Stimulated activated CD8-positive, alpha-beta memory T cell treated with anti-CD3 and anti-CD28 coated beads, Interleukin-4, amount 100 ng/mL, for 24 hours (primary cell): ENCODE results near the gene MRPL34.

Experiments used
- DNase-seq: peaks from one replicate; pipeline ENCODE4 v3.0.0-alpha.2; 2020; ENCODE audit warnings: low read depth

The MRPL34 gene

DNA sequence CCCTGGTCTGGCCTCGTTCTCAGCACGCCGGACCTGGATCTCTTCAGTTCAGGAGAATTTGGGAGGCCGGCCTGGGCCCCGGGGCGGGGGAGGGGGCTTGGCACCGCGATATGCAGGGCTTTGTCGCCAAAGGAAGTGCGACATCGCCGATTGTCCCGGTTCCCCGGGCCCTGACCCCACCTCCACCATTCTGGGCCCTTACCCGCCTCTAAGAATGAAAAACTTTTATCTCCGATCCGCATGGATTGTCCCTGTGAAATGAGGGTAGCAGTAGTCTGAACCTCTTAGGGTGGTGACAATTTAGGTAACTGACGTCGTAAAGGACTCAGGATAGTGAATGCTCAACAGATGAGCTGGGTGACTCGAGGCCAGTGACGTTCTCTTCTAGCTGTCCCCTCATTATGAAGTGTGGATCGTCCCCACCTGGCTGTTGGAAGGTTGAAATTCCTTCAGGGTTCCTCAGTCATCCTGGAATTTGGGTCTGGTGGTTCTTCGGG, 4.3 kb downstream of the MRPL34 start:
- DNase-seq: no peak

DNA sequence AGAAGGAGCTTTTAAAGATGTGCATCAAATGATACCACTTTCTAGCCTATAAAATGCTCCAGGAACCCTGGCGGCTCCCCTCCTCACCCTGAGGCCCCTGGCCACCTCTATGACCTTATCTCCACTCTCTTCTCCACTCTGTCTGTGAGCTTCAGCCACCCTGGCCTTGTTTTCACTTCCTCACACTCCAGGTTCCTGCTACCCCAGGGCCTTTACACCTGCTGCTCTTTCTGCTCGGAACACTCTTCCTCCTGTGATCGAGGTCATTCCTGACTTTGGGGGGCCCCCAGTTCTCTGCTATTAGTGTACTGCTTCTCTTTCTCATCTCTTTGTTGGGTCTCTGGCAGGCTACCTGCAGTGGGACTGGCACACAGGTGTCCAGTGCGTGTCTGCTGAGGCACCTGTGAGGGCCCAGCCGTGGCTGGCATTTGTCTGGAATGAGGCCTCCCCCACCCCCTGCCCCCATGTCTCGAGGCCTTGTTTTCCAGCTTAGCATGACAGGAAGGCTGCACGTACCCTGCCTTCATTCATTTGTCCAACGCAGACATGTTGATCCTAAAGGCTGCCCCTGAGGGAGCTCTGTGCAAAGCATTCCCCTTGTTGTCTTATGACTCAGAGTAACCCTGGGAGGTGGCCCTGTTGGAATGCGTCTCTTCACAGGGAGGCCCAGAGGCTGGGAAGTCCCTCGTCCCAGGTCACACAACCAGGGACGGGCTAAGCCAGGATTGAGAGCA, 6.0 kb downstream of the MRPL34 start:
- no peak for DNase-seq

DNA sequence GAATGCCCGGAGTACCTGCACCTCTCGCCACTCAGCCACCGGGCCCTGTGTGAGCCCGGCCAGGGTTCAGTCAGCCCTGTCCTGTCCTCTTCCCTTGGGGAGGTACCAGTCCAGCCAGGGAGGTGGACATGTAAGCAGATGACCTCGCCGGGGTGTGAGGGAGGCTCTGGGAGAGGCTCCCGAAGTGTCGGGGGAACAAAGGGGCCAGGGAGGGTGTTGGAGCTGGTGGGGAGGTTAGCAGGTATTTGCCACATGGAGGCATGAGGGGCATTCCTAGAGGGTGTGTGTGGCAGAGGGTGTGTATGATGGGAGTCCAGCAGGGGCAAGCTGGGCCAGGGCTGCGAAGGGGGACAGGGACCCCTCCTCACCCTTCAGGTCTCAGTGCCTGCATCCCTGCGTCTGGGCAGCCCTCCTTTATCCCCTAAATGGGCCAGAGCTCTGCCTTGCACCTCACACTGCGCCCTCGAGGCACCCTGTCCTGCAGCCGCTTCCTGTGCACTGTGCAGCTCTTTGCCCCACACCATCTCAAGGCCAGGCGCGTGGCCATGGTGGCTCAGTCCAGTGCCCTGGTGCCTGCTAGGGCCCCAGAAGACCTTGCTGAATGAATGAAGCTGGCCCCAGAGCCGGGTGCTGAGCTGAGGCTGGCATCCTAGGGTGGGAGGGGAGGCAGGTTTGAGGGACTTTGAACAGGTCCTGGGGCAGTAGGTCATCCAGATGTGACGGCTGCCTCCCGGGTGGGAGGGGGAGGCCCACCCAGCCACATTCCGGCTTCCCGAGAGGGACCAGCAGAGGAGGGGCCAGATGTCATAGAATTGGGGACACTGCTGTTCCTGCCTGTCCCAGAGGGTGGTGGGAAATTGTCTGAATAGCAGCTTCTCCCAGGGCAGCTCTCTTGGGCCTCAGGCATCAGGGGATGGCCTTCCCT, 6.8 kb downstream of the MRPL34 start:
- DNase-seq: no peak

DNA sequence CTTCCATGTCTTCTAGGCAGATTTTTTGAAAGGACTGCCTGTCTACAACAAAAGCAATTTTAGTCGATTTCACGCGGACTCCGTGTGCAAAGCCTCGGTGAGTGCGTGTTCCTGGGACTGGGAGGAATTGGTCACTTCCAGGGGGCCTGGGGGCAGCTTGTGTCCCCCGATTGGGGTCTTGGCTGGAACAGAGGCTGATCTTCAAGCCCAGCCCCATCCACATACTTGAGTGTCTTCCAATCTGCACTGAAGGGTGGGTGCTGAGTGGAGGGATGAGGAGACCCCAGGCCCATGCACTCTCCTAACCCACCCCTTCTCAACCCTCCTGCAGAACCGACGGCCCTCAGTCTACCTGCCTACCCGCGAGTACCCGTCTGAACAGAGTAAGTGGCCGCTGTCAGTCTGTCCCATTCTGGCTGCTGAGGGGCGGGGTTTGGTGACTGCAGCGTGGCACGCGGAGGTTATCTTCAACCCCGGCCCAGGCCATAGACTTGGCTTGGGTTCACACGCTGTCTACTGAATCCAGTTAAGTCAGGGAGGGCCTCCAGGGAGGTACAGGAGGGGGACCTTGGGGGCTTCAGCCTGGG, 8.4 kb downstream of the MRPL34 start:
- DNase-seq: no peak

DNA sequence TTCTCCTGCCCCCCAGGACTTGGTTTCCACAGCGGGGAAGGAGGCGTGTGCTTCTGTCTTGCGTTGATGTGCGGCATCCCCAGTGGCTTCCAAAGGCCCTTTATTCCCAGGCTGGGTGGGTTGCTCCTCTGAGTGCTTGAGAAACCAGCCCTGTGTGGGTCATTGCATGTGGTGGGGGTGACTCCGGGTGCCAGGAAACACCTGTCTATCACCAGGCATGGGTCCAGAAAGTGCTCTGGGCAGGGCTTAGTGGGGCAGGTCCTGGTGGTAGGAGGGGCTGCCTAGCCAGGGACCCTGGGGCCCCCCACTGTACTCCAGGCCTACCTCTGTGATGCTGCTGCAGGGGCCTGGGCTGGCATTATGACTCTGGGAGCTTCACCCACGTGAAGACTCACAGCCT, 13.3 kb downstream of the MRPL34 start:
- no peak for DNase-seq

DNA sequence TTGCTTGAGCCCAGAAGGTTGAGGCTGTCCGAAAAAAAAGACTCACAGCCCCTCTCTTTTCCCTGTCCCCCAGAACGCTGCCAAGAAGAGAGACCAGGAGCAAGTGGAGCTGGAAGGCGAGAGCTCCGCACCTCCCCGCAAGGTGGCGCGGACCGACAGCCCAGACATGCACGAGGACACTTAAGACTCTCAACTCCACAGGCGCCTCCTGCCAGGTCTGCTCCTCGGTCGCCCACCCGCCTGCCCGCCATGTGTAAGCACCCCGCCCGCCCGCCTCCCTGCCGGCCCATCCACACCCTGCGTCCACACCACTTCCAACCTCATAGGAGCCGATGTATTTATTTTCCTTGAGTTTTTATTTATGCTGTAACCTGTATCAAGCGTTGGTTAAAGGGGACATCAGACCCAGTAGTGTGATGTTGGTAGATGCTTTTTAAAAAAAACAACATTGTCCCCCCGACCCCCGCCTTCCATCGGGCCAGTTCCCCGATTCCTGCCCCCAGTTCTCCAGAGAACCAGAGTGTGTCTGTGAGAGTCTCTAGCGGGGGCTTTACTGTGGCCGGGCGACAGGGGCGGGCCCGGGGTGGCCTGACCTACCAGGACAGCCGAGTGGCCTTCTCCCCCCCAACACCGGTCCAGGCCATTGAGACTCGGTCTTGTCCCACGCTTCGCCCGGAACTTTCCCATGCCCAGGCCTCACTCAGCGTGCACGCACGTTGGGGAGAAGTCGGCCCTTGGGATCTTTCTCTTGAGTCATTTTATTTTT, 14.0 kb downstream of the MRPL34 start:
- no peak for DNase-seq

DNA sequence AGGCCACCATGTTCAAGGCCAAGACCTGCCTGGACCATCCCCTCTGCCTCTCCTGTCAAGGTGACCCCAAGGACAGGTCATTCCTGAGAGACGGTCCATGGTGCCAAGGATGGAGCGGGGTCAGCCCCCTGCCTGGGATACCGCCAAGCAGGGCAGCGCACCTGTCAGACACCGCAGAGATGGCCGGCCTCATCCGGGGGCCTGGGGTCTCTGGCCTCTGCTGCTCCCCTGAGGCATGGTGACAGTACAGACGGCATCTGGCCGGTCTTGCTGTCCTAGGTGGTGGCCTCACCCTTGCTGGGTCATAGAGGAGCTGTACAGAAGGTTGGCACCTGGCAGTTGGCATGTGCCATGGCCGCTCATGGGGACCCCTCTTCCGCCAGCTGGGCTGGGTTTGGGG, 14.8 kb downstream of the MRPL34 start:
- DNase-seq: no peak

DNA sequence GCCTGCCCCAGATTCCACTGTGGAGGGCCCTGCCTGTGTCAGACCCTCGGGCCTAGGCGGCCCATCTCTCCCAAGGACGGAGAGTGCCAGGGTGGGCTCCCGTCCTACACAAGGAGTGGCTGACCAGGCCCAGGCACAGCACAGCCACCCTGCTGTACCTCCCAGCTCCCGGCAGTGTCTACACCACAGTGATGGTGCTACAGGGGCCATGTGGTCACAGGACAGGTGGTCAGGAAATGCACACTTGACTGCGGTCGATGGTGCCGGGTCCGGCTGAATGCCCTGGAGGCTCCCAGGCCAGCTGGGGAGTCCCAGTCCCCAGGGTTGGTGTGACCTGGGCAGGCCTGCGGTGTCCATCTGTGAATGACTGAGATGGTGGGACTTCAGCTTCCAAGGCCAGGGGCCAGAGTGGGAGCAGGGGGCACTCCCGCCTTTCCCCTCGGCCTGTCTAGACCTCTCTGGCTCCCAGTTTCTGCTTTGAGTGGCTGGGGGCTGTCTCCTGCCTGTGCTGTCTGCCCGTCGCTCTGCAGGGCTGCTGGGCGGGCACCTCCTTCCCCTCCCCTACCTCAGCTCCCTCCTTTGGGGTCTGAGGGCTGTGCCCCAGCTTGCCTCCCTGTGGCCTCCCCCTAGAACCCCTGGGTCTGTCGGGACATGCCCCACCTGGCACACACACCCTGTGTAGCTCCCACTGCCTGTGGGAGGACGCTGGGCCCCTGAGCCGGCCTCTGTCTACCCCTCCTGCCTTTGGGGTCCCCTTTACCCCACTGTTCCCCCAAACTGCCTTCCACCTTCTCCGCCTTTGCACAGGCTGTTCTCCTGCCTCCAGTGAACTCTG, 16.2 kb downstream of the MRPL34 start:
- no peak for DNase-seq

DNA sequence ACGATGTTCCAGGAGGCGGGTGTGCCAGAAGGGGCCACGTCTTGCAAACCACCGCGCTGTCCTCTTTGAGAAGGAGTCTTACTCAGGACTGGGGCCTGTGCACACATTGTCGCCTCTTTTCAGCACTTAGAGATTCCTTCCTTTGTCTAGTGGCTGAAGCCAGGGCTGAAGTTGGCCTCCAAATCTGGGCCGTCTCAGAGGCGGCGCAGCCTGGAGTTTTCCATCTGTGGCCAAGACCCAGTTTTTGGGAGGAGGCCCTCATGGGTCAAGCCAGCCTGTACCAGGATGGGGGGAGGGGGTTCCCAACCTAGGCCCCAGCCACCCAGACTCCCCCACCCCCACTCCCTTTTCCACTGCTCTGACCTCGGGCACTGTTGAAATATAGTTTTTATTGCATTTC, 17.2 kb downstream of the MRPL34 start:
- no peak for DNase-seq

DNA sequence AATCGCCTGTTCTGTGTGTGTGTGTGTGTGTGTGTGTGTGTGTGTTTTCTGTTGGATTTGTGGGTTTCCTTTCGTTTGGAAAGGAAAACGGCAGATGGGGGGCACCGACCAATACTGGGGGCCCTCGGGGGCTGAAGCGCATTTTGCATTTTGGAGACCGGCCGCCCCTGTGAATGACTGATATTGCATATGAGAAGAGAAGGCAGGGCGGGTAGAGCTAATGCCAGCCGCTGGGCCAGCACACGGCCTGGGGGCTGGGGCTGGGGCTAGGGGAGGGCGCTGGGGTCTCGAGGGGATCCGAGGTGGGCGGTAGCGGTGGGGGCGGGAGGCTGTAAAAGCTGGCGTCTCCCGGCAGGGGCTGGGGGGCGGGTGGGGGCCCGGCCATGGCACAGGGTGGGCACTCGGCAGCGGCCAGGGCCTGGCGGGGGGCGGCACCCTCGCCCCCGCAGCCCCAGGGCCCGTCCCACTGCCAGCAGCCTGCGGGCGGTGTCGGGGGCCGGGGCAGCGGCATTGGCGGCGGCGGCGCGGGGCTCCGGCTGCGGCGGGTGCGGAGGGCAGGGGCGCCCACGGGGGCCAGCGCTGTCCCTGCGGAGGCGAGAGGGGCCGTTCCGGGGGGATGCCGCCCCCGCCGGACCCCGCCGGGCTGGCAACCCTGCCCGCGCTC, 17.8 kb downstream of the MRPL34 start:
- DNase-seq: no peak

DNA sequence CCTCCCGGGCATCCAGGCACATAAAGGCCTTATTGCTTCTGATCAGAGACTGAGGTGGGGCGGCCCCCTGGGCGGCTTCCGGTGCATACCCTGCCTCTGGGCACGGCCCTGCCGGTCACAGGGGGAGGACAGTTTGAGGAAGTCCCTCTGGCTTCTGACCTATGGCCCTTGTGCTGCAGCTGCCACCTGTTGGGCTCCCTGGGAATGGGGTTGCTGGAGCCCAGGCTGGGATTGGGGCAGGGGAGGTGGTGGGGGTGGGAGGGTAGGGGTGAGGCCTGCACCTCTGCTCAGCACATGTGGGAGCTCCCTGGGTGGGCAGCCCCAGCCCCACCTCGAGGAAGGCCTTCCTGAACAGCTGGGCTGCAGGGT, 18.3 kb downstream of the MRPL34 start:
- DNase-seq: no peak

DNA sequence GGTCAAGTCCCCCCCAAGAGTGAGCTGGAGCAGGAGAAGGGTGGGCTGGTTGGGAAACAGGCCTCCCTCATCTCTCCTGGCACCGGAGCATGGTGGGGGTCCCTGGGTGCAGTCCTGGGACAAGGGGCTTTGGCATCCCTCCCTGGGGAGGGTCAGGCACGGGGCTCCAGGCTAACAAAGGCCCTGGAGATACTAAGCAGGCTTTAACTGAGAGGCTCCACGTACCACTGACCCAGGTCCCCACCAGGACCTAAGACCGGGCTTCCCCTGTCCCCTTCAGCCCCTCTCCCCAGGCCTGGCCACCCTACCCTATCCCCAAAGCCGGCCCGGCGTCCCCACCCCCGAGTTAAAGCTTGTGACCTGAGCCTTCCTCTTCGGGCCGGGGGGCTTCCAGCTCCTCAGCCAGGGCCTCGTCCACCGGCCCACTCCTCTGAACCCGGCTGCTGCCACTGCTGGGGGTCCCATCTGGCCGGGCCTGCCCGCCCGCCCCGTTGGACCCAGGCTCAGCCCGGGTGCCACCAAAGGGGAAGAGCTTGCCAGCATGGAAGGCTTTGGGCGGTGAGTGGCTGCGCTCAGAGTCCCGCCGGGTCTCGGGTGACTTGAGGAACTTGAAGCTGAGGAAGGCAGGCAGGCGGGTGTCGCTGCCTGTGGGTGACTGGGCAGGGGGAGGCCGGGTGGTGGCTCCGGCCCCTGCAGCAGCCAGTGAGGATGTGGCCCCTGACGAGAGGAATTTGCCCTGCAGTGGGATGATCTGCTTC, 18.9 kb downstream of the MRPL34 start:
- no peak for DNase-seq

DNA sequence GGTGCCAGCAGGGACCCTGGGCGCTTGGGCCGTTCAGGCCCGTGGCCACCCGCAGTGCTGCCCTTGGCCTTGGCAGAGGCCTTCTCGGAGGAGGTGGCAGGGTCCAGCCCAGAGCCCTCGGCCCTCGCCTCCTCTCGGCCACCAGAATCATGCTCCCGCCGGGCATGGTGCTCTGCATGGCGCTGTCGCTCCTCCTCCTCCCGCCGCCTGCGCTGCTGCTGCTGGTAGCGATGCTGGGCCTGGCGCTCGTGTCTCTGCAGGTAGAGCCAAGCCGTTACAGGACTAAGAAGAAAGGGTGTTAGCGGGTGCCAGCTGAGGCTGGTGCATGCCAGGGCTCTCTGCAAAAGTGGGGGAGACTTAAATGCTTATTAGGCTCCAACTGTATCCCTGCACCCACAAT, 19.5 kb downstream of the MRPL34 start:
- DNase-seq: no peak

DNA sequence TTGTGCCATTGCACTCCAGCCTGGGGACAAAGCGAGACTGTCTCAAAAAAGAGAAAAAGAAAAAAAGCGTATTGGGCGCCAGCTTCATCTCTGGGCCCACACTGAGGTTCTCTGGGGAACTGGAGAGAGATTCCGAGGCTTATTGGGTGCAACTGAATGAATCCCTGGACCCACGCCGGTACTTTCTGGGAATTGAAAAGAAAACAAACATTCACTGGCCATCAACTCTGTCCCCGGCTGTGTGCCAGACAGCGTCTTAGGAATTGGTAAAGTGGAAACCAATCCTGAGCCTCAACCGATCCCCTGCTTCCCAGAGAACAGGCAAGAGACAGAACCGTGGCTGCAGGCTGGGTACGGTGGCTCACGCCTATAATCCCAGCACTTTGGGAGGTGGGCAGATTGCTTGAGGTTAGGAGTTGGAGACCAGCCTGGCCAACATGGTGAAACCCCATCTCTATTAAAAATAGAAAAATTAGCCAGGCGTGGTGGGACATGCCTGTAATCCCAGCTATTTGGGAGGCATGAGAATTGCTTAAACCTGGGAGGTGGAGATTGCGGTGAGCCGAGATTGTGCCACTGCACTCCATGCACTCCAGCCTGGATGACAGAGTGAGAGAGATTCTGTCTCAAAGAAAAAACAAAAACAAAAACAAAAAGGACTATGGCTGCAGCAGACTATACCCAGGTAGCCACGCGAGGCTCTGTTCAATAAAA, 20.4 kb downstream of the MRPL34 start:
- no peak for DNase-seq

DNA sequence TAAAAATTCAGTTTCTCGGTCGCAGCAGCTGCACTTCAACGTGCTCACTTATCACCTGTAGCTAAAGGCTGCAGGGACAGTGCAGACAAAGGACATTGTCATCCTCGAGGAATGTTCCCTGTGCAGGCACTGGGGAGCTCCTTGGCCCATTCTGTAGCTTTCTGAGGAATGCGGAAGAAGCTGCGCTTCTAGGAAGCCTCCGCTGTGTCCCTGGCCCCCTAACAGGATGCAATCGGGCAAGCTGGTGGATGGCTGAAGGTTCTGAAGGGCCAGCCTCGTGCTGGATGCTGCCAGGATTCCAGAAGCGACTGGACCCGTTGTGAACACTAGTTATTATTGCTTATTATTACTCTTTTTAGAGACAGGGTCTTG, 20.9 kb downstream of the MRPL34 start:
- no peak for DNase-seq

DNA sequence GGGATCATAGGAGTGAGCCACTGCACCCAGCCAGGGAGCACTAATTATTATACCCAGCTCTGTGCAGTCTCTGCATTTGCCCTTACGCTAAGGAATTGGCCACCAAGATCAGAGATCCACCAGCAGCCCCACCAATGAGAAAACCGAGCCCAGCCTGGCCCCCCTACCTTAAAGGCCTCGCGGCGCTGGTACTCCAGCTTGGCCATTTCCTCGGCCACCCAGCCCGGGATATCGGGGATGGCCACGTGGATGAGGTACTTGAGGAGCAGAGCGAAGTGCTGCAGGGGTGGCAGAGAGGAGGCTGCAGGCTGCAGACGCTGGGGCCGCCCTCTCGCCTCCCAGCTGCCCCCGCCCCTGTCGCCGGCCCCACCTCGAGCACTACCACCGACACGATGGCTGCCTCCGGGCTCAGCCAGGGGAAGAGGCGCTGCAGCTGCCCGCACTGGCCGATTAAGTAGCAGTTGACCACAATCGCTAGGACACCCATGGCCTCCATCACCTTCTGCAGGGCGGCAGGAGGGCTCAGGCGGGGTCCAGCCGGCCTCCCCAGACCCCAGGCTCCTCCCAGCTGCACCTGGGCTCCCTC, 21.5 kb downstream of the MRPL34 start:
- DNase-seq: no peak

DNA sequence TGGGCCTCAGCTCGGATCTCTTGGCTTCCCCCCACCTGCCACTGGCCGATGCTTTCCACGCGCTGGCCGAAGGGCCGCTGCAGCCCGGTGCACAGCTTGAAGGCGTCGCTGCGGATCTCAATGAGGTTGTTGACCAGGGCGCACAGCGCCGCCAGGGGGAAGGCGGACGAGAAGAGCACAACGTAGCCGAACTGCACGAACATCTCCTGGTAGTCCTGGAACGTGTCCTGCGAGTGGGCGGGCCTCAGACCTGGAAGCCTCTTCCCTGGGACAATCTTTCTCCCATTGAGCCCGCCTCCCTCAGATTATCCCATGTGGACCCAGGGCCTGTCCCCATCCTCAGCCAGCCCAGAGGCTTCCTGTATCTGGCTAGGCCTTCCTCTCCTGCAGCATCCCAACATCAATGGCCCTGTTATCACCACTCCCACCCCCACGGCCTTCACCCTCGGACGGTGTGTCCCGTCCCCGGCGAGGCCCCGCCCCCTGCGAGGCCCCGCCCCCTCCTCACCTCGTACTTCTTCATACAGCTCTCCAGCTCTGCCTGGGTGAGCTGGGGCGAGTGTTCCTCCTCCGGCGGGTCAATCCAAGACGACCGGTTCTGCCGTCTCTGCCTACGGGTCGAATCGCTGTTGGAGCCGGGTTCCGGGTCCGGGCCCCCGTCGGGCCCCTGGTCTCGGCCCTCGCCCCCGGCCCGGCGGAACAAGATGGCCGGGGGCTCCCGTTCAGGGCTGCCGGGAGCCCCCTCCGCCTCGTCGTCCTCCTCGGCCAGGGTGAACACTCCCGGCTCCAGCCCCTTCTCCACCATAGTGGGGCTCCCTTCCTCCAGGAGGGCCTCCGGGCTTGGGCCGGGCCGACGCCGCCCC, 22.2 kb downstream of the MRPL34 start:
- no peak for DNase-seq
